HG02885 (cell line): ENCODE data around the gene SERPINA1.

Source experiments
- ATAC-seq: cut with Tn5 transposase; IDR thresholded peaks from one replicate; pipeline ENCODE4 v1.9.1; 2021; ENCODE audit warnings: mild to moderate bottlenecking; ENCODE audit not compliant: unreplicated experiment, poor library complexity

SERPINA1 gene

GRCh38 chr14:94398536-94398935 lies 10.1 kb upstream of the SERPINA1 start:
- ATAC-seq = no peak

- ATAC-seq = no peak
These were observed 9.7 kb upstream of the SERPINA1 start for GRCh38 chr14:94398182-94398479.

- no peak for ATAC-seq
These were observed 9.1 kb upstream of the SERPINA1 start for GRCh38 chr14:94397289-94398181.

DNA sequence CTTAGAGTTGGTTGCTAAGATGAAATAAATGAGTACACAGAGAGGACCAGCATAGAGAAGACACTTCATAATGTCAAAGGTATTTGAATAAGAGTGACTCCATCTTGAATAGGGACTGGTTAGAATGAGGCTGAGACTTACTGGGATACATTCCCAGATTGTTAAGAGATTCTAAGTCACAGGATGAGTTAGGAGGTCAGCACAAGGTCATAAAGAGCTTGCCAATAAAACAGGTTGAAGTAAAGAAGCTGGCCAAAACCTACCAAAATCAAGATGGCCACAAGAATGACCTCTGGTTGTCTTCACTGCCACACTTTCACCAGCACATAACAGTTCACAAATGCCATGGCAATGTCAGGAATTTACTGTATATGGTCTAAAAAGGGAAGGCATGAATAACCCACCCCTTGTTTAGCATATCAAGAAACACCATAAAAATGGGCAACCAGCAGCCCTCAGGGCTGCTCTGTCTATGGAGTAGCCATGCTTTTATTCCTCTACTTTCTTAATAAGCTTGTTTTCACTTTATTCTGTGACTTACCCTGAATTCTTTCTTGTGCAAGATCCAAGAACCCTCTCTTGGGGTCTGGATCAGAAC lies 8.3 kb upstream of the SERPINA1 start:
- ATAC-seq = no peak

GRCh38 chr14:94395888-94396574 lies 7.6 kb upstream of the SERPINA1 start:
- no peak for ATAC-seq

DNA sequence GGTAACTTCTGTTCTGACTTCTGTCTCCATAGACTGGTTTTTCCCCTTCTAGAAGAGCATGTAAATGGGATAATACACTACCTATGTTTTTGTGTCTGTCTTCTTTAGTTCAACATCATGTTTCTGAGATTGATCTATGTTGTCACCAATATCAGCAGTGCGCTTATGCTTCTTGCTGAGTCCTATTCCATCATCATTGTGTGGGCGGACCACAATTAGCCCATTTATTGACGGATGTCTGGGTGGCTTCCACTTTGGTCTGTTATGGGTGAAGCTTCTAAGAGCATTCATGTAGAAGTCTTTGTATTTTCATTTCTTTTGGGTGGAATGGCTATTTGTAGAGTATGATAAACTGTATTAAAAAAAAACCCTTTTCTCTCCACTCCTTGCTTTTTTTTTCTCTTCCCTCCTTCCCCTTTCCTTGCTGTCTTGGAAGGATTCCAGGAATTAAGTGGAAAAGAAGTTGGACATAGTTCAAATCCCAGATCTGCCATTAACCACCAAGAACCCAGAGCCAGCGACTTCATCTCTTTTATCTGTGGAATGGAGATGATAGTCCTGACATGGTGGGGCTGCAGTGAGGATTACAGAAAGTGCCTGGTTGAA lies 7.0 kb upstream of the SERPINA1 start:
- no peak for ATAC-seq

DNA sequence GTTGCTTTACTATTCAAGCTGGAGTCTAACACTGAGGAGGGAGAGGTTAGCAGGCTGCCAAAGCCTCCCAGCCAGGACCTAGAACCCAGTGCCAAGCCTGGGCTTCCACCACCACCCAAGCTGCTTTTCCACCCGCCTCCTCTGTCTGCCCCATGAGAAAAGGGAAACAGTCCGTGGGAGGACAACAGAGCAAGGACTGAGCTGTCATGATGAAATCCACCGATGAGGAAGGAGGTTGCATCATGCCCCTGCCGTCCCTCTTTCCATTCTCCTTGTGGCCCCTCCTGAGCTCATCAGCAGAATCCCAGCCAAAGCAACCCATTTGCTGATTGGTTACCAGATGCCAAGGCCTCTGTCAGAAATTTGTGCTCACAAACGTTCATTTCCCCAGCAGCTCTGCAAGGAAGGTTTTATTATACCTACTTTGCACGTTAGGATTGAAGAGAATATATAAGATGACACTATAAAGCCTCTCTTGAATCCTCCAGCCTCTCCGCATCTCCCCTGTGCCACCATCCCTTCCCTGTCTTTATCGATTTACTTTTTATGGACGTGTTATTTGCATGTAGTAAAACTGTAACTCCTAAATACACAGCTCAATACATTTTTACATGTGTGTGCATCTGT lies 6.3 kb upstream of the SERPINA1 start:
- no peak for ATAC-seq

DNA sequence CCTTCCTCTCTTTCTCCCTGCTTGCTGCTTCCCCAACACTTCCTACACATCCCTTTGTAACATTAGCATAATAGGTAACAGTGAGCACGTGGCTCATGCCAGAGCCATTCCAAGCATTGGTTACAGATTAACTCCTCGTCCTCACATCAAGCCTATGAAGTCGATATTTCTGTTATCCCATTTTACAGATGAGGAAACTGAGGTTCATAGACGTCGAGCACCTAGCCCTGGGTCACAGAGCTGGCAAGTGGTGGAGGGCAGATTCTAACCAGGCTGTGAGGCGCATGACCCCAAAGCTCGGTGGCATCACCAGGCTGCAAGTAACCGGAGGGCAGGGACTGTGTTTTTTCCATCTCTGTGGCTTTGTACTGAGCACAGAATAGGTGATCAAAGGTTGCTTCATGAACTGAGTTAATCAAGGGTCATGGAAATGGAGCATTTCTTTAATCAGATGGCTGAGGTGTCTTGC lies 5.7 kb upstream of the SERPINA1 start:
- ATAC-seq = no peak

DNA sequence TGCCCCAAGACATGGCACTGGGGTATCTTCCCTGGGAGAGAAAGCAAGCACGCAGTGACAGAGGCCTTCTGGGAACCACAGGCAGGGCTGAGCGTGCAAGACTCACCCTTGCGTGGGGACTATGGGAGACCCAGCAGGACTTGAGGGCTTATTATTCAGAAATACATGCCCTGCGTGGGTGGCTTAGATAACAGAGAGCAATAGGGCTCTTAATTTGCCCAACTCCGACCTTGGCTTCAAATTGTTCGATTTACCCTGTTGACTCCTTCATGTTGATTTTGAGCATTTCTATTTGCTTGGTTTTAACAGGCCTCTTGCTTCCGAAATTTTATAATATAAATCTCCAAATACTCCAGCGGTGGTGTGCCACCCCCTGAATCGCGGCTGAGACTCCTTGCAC lies 5.1 kb upstream of the SERPINA1 start:
- no peak for ATAC-seq

DNA sequence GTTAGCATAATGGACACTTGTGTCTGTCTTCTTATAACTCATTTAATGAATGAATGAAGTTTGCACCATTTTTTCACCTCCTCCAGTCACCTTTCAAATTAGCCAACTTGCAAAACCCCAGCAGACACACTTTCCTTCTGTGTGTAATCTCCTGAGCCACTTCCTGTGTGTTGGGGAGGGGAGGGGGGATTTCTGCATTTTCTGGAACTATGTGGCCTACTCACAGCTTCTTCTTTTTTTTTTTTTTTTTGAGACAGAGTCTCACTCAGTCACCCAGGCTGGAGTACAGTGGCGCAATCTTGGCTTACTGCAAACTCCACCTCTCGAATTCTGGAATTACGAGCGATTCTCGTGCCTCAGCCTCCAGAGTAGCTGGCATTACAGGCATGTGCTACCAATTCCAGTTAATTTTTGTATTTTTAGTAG lies 4.1 kb upstream of the SERPINA1 start:
- no peak for ATAC-seq

GRCh38 chr14:94391281-94391975 lies 3.0 kb upstream of the SERPINA1 start:
- ATAC-seq = no peak

DNA sequence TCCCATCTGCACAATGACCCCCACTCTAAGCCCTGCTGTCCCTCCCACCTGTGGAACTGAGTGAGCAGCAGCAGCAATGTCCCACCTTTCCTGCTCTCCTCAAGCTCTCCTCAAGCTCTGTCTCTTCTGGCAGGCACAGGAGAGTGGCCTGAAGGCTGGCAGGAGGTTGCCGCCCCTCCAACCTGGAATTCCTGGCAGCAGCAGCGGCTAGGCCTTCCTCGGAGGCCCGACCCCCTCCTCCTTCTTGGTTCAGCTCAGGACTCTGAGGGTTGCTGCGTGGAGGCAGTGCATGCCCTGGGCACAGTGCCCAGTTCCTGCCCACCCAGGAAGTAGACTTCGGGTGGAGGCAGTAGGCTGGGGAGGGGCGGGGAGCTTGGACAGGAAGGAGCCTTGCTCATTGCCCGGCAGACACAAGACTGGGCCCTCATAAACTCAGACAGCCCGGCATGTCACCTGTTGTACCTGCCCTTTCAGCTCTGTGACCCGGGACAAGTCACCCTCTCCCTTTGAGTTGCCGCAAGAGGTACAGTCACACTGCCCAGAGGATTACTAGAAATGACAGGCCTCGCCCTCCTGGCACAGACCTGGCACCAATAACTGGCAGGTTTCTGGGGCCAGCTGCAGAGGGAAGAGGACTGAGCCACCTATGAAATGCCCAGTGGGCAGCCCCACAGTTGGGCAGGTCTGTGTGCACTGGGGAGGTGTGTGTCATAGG lies 2.1 kb upstream of the SERPINA1 start:
- ATAC-seq = no peak

DNA sequence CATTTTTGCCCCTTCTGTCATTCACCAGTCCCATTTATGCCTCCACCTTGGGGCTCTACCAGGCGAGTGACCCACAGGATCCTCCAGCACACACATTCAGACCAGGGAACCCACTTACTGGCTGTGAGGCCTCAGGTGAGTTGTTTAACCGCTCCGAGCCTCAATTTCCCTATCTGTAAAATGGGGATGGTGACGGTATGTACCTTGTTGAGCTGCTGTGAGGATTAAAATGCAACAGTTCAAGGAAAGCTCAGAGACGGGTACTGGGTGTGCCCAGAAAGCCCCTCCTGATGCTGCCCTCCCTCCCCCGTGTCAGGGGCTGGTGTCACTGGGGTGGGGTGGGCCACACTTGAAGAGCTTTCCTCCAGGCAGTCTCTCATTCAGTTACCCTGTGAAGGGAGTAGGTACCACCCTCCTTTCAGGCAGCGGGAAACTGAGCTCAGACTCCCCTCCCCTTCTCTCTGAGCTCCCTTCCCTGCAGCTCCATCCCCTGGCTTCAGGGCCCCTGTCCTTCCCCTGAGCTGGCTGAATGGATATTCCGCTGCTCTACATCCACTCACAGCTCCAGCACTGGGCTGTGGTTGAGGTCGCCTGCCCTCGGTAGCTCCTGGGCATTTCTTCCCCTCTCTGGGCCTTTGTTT lies 1.4 kb upstream of the SERPINA1 start:
- ATAC-seq = no peak

DNA sequence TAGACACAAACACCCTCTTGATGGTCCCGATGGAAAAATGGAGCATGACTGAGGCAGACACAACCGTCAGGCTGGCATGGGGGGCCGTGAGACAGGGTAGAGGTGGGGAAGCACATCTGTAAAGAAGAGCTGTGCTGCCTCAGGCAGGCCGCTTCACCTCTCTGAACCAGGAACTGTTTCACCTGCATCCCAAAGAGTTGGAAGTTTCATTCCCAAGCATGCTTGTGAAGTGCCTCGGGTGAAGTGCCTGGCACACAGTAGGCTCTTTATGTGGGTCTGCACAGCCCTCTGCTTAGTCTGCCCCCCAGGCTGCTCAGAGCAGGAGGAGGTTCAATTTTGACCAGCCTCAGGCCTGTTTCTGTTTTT lies 685 bp upstream of the SERPINA1 start:
- no peak for ATAC-seq

GRCh38 chr14:94388027-94388383 lies 397 bp downstream of the SERPINA1 start:
- no peak for ATAC-seq

- no peak for ATAC-seq
These were observed 1.1 kb downstream of the SERPINA1 start for GRCh38 chr14:94387051-94388026.

GRCh38 chr14:94386085-94387031 lies 2.0 kb downstream of the SERPINA1 start:
- ATAC-seq = no peak
